Measurements from ENCODE around the gene SLC11A2. TPM values are rescaled to one million over a fixed set of nuclear protein-coding genes. Genes with fewer than 3 reads are reported as not detected.

Gene SLC11A2
- total RNA-seq, 1 donor from 2014 or later = 42.9 TPM

GRCh38 chr12:50981319-50982239, 44.6 kb downstream of the SLC11A2 start:
- H3K36me3 ChIP-seq (ENCODE audit: control insufficient read depth, insufficient read depth, low read length) = peaks cover 1% of the 10 kb centered on the region
- peak; percentile 10 for DNase-seq (ENCODE audit: low read depth)
- TF ChIP-seq, protein P1, sequence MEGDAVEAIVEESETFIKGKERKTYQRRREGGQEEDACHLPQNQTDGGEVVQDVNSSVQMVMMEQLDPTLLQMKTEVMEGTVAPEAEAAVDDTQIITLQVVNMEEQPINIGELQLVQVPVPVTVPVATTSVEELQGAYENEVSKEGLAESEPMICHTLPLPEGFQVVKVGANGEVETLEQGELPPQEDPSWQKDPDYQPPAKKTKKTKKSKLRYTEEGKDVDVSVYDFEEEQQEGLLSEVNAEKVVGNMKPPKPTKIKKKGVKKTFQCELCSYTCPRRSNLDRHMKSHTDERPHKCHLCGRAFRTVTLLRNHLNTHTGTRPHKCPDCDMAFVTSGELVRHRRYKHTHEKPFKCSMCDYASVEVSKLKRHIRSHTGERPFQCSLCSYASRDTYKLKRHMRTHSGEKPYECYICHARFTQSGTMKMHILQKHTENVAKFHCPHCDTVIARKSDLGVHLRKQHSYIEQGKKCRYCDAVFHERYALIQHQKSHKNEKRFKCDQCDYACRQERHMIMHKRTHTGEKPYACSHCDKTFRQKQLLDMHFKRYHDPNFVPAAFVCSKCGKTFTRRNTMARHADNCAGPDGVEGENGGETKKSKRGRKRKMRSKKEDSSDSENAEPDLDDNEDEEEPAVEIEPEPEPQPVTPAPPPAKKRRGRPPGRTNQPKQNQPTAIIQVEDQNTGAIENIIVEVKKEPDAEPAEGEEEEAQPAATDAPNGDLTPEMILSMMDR (IDR thresholded peaks at IDR 0.05; ENCODE audit: insufficient read depth, low read length, severe bottlenecking) = no peak

GRCh38 chr12:50980545-50980944, 45.6 kb downstream of the SLC11A2 start:
- no peak for FAIRE-seq
- no peak for DNase-seq (ENCODE audit: low read depth)
- TF ChIP-seq, protein P1 (IDR thresholded peaks at IDR 0.05; ENCODE audit: insufficient read depth, low read length, severe bottlenecking) = no peak
- H3K36me3 ChIP-seq (ENCODE audit: control insufficient read depth, insufficient read depth, low read length) = peaks cover 1% of the 10 kb centered on the region
- no peak overlapping the region for H3K4me3 ChIP-seq (ENCODE audit: low read depth, low read length)
- no peaks in the 10 kb centered on the region for H3K27me3 ChIP-seq (ENCODE audit: control insufficient read depth, insufficient read depth, low read length)

More at GRCh38 chr12:50981319-50982239, 44.6 kb downstream of the SLC11A2 start:
- Histone ChIP-seq H3K27me3 (ENCODE audit: control insufficient read depth, insufficient read depth, low read length) (no peaks in the 10 kb centered on the region), H3K4me3 (ENCODE audit: low read depth, low read length) (no peak overlapping the region)
- no peak for FAIRE-seq

DNA sequence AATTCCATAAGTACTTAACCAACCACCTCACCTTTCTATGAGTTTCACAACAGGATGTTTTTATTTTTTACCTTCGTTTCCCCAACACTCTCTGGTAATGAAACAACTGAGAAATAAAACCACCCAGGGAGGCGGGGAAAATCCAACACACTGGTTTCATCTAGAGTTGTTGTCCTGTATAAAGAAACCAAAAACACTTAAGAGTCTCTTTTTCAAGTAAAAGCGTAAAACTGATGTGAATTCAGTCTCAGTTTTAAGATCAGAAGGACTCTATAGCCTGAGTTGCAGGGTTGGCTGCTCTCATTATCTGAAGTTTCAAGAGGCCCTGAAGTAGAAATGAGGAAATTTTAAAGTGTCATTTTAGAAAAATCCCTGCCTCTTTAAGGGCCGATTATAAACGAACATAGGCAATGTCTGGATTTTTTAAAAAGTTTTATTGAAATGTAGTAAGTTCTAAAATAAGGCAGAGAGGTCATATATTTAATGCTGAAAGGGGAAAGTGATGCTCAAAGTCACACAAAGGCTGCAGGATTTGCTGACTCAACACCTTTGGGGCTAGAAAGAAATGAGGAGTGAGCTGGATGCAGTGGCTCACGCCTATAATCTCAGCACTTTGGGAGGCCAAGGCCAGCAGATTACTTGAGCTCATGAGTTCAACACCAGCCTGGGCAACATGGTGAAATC, 46.7 kb downstream of the SLC11A2 start:
- TF ChIP-seq, protein P1 (IDR thresholded peaks at IDR 0.05; ENCODE audit: insufficient read depth, low read length, severe bottlenecking) = no peak
- Histone ChIP-seq H3K27me3 (ENCODE audit: control insufficient read depth, insufficient read depth, low read length) (no peaks in the 10 kb centered on the region), H3K4me3 (ENCODE audit: low read depth, low read length) (no peak overlapping the region), H3K36me3 (ENCODE audit: control insufficient read depth, insufficient read depth, low read length) (peaks cover 1% of the 10 kb centered on the region)
- DNase-seq (ENCODE audit: low read depth) (no peak), FAIRE-seq (no peak)

DNA sequence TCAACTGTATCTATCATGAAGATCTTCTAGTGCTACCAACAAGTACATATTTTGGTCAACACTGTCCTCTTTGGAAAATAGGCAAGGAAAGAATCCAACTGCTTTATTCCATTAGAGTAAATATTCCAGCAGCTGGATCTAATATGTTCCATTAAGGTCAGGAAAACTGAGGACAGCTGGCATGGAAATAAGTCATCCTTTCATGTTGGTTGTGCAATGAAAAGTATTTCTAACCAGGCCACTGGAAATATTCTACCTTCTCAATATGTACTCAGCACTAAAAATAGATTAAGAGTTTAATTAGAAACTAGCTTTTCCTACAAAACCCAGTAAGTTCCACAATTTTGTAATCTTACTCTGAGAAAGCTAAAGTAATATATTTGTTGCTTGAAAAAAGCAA, 54.2 kb downstream of the SLC11A2 start:
- H3K36me3 ChIP-seq (ENCODE audit: control insufficient read depth, insufficient read depth, low read length) = peaks cover 1% of the 10 kb centered on the region
- TF ChIP-seq, protein P1 (IDR thresholded peaks at IDR 0.05; ENCODE audit: insufficient read depth, low read length, severe bottlenecking) = no peak
- no peak for FAIRE-seq
- no peak for DNase-seq (ENCODE audit: low read depth)
- H3K4me3 ChIP-seq (ENCODE audit: low read depth, low read length) = no peak overlapping the region
- no peaks in the 10 kb centered on the region for H3K27me3 ChIP-seq (ENCODE audit: control insufficient read depth, insufficient read depth, low read length)

GRCh38 chr12:50964432-50964831, 61.8 kb downstream of the SLC11A2 start:
- no peaks in the 10 kb centered on the region for H3K27me3 ChIP-seq (ENCODE audit: control insufficient read depth, insufficient read depth, low read length)
- no peak overlapping the region for H3K4me3 ChIP-seq (ENCODE audit: low read depth, low read length)
- H3K36me3 ChIP-seq (ENCODE audit: control insufficient read depth, insufficient read depth, low read length) = no peaks in the 10 kb centered on the region
- TF ChIP-seq, protein P1 (IDR thresholded peaks at IDR 0.05; ENCODE audit: insufficient read depth, low read length, severe bottlenecking) = no peak
- FAIRE-seq (no peak), DNase-seq (ENCODE audit: low read depth) (no peak)
